DMS 273 (cell line): ENCODE data around the gene PDE10A.
"Not testable (repeated sequence)": the region's sequence is repeated elsewhere in the genome, so short reads cannot be mapped to it uniquely, and the experiment has no call there.

Experiments
- DNase-seq: peaks from one replicate; lab custom pipeline; 2025; ENCODE audit not compliant: unreplicated experiment; lab: John Stamatoyannopoulos, UW

PDE10A gene

DNA sequence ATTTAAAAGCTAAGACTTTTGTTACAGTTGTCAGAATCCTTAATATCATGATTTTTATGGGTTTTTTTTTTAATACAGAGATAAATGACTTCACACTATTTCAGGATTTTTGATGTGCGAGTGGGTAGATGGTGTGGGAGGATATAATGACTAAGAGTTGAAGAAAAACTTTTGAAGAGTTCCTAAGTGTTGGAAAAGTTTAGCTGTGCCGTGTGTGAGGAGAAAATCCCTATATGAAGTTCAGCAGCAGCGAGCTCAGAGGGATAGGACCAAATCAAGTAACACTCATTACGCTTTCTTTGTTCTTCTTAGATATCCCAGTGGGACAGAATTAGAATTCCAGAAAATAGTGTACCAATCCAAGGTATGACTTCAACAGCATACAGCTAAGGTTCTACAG lies 34.1 kb downstream of the PDE10A start:
- DNase-seq, result no peak

GRCh38 chr6:165627366-165627765 lies 35.7 kb downstream of the PDE10A start:
- no peak for DNase-seq

- DNase-seq, result no peak
Observed at GRCh38 chr6:165626711-165627110, 36.3 kb downstream of the PDE10A start.

DNA sequence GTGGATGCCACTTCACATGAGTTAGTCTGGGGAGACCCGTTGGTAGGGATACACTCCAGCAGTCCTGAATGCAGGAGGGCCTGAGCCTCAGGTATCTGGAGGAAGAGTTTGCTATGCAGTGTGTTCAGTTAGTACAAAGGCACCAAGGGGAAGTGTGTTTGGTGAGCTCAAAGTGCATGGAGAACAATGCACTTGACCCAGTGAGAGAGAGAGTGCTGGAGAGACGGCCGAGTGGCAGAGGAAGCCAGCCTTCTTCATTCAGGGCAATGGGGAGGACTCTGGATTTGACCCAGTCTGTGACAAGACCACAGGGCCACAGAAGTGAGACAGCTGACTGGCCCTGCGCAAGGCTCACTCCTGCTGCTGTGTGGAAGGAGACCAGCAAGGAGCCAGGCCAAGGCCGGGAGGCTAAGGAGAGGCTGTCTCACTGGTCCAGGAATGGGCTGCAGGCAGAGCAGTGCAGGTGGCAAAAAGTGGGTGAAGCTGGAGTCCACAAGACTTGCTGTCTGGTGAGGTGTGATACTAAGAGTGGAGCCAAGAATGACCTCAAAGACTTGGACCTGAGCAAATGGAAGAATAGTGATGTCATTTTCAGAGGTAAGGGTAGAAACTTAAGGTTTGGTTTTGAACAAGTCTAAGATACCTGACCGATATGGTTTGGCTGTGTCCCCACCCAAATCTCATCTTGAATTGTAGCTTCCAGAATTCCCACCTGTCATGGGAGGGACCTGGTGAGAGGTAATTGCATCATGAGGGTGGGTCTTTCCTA lies 38.0 kb downstream of the PDE10A start:
- no peak for DNase-seq

DNA sequence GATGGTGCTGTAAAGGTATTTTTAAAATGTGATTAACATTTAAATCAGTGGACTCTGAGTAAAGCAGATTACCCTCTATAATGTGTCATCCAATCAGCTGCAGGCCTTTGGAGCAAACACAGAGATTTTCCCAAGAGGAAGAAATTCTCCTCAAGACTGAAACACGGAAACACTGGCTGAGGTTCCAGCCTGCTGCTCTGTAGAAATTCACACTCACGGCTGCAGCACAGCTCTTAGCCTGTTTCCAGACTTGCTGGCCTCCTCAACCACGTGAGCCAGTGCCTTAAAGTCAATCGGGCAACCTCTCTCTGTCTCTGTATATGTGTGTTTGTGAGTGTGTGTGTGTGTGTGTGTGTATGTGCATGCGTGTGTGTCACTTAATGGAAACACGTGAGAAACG lies 41.1 kb downstream of the PDE10A start:
- no peak for DNase-seq

- not testable (repeated sequence) for DNase-seq
Observed at GRCh38 chr6:165618891-165619290, 44.1 kb downstream of the PDE10A start.

DNA sequence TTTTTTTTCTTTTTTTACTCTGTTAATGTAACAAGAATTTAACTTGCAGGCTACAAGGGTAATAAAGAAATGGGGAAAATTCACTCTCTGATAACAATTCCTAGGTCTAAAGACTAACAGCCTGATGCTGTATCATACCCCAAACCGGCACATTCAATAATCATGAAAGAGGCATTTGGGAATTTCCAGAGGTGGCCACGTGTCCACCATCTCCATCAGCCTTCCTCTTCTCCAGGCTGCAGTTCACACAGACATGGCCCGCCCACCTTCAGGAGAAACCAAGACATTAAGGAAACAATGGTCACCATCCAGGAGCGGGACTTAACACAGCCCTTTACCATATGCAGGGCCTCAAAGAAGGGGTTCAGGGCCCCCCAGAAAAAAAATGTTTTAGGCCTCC lies 44.8 kb downstream of the PDE10A start:
- no peak for DNase-seq

- DNase-seq, result no peak
Observed at GRCh38 chr6:165617528-165617927, 45.5 kb downstream of the PDE10A start.

DNA sequence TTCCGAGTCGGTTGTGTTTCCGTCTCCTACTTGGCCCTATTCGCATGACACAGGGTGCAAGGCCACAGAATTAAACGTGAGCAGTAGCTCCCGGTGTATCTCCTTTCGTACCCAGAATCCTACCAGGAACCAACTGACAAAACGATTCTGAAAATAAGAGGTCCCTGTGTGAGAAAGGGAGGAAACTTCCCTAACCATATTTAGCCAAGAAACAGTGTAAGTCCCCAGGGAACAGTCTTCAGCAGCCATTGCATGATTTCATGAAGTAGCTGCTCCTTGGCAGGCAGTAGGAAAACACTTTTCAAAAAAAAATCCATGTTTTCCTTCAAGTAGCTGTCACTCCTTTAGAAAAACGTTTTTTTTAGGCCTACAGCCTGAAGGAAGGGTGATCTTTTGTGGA lies 46.9 kb downstream of the PDE10A start:
- no peak for DNase-seq

DNA sequence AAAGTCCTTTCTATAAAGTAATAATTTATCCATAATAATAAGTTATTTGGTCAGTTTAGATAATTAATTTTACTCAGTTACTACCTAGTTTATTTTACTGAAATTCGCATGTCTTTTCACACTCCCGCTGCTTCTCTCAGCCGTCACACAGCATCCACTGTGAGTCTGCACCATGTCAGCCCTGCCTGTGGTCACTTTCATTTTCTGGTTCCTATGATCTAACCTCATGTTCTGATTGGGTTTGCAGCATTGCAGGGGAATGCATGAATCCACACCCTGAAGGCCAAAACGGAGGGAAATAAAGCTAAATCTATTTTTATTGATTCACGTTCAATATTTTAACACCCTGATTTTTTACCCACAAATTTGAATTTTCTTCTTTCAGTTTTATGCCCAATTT lies 47.4 kb downstream of the PDE10A start:
- no peak for DNase-seq

GRCh38 chr6:165611294-165611693 lies 51.7 kb downstream of the PDE10A start:
- no peak for DNase-seq

DNA sequence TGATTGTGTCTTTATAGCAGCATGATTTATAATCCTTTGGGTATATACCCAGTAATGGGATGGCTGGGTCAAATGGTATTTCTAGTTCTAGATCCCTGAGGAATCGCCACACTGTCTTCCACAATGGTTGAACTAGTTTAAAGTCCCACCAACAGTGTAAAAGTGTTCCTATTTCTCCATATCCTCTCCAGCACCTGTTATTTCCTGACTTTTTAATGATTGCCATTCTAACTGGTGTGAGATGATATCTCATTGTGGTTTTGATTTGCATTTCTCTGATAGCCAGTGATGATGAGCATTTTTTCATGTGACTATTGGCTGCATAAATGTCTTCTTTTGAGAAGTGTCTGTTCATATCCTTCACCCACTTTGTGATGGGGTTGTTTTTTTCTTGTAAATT lies 54.5 kb downstream of the PDE10A start:
- DNase-seq, result not testable (repeated sequence)

GRCh38 chr6:165606740-165607008 lies 56.4 kb downstream of the PDE10A start:
- no peak for DNase-seq

- DNase-seq, result no peak
Observed at GRCh38 chr6:165605901-165606739, 56.9 kb downstream of the PDE10A start.

DNA sequence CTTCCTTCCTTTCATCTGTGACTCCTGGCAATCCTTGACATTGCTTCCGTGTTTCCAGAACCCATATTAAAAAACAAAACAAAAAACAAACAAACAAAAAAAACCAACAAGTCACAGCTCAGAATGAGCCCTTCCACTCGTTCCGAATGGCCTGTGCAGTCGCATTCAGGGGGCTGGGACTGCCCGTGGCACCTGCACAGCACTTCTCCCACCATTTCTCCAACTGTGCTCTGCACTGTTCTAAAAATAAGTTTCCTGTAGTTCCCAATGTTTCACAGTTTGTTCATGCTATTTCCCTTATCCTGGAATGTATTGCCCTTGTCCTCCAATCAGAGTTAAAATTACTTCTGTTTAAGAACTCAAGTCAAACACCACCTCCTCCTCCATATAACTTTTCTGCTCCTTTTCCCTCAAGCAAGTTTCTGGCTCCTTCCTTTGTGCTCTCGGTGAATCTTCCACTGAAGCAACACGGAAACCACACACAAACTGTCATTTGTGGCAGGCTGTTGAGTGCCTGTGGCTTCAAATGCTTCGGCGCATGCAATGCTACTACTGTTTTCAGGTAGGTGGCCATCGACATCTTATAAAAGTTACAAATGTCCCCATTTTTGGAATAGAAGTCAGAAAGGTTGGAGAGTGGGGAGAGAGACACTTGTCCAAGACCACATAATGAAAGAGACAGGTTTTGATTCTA lies 57.7 kb downstream of the PDE10A start:
- DNase-seq, result no peak

DNA sequence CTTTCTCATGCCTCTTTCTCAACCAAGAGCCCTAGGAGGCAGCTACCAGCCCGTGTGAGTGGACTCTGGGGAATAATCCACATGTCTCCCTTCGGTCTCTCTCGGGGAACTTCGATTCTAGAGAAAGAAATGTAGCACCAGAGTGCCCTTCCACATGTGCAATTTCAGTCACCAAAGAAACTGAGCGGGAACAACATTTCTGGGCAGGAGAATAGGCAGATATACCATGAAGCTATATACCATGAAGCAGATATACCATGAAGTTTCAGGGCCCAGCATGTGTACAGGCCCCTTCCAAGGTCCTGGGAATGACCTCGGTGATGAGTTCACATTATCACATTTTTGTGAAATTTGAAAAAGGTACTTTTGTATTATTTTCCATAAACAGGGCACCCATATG lies 60.8 kb downstream of the PDE10A start:
- DNase-seq, result no peak

GRCh38 chr6:165600606-165601005 lies 62.4 kb downstream of the PDE10A start:
- no peak for DNase-seq

DNA sequence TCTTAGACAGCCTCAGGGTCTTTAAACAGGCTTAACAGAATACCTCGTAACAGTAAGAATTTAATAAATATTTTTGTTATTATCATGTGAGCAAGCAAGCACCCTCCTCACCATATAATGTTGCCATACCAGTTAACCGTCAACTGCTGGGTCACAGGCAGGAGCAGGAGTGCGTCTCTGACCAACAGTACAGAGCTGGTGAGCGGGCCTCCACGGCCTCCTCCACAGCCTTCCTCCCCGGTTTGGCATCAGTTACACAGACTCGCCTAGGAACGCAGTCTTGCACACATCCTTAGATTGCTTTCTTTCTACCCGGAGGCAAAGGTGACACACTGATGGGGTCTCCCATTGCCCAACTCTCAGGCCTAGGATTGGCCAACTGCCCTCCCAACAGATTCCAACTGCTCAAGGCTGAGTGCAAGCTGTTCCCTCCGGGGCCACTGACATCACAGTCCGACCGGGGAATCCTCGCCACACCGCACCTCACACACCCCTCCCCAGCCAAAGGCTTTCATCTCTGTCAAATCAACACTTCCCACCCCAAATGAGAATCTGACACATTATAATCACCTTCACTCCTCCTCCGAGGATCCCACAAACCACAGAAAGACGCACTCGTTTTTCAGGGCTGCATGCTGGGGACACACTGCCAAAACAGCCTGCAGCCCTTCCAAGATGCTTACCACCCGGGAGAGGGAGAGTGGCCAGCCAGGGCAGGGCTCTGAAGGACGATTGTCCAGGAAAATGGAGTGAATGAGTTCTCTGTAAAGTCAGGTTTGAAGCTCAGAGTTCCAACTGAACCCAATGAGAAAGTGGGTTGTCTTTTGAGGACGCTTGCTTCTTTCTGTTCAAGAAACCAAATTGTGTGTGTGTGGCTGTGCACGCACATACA lies 63.2 kb downstream of the PDE10A start:
- DNase-seq, result no peak

- no peak for DNase-seq
Observed at GRCh38 chr6:165599121-165599520, 63.9 kb downstream of the PDE10A start.

GRCh38 chr6:165597821-165598220 lies 65.2 kb downstream of the PDE10A start:
- no peak for DNase-seq
